Stomach (tissue), 4 donors: Measurements from ENCODE around the gene WWOX.

Experiments
- CTCF ChIP-seq, 7 experiments: fragments of 450-650 bp in 4 of 7; fragments of 200-600 bp in 3 of 7; sonication (generic) in 3 of 7; IDR thresholded peaks; one replicate each; pipeline ENCODE4 v1.5.1; 2016 to 2019; ENCODE audit warnings: antibody characterized with exemption in 7 of 7, control low read depth in 2 of 7, mild to moderate bottlenecking in 1 of 7
- EP300 ChIP-seq: sonication (generic); formaldehyde crosslinking; IDR thresholded peaks from one replicate; pipeline ENCODE4 v1.6.1; 2017; ENCODE audit warnings: antibody characterized with exemption
- POLR2AphosphoS5 ChIP-seq, 3 donors: sonication (generic); formaldehyde crosslinking; IDR thresholded peaks; one replicate each; pipeline ENCODE4 v1.6.1; 2016; ENCODE audit warnings: antibody characterized with exemption in 3 of 3

GRCh38 chr16:79004309-79004708 lies 904.9 kb downstream of the WWOX start:
- no peak for TF ChIP-seq CTCF (IDR thresholded peaks at IDR 0.05)
- TF ChIP-seq POLR2AphosphoS5 (IDR thresholded peaks at IDR 0.05), result no peak
- no peak for TF ChIP-seq EP300
